HepG2 (cell line): ENCODE results near the gene STAG3. TPM values are rescaled to one million over a fixed set of nuclear protein-coding genes. Genes with fewer than 3 reads are reported as not detected.
"Not testable (repeated sequence)": the region's sequence is repeated elsewhere in the genome, so short reads cannot be mapped to it uniquely, and the experiment has no call there.

Experiments used
- ATAC-seq: fragments of 200-7000 bp; cut with Tn5 transposase; 3 replicates; pipeline ENCODE4 v1.9.1; 2020; ENCODE audit warnings: mild to moderate bottlenecking, moderate library complexity
- BruUV-seq: library from RNA; stranded (reverse); fragments of 400-500 nt; replicated peaks from 2 replicates; lab custom pipeline; 2021; lab: Mats Ljungman, UMichigan
- CTCF ChIA-PET: fragments of 300-600 bp; formaldehyde crosslinking; extraction: SDS; loops from one replicate; lab custom pipeline; 2021; ENCODE audit warnings: low total read pairs, inconsistent platforms, low intra/inter-chr PET ratio; lab: Yijun Ruan, JAX
- POLR2A ChIA-PET: fragments of 350-600 bp; sonication (Branson Sonifier 250); formaldehyde crosslinking; loops from one replicate; lab custom pipeline; 2020; ENCODE audit warnings: antibody characterized with exemption, inconsistent platforms; lab: Yijun Ruan, JAX
- DNase-seq: peaks from one replicate; pipeline ENCODE4 v3.0.0-alpha.2; 2015; ENCODE audit warnings: low spot score
- FAIRE-seq: peaks from 3 replicates; lab custom pipeline; 2011; peaks lifted over from hg19 to GRCh38; lab: Jason Lieb, UNC
- H2AFZ ChIP-seq: one replicate; pipeline ENCODE4 v1.6.1; 2011; ENCODE audit warnings: low read length, inconsistent platforms
- H3K27ac ChIP-seq: fragments of 300-600 bp; 3 replicates; pipeline ENCODE4 v1.8.0; 2011; ENCODE audit warnings: mixed run types, mild to moderate bottlenecking, mixed read lengths, low read length, inconsistent platforms; ENCODE audit not compliant: insufficient read depth; ENCODE audit errors: extremely low read length
- H3K27me3 ChIP-seq, 2 experiments: fragments of 200-600 bp in 1 of 2; 2 replicates in 1 of 2; 3 replicates in 1 of 2; pipeline versions ENCODE4 v1.6.0 to v1.8.0; 2011; ENCODE audit warnings: low read length in 2 of 2, mild to moderate bottlenecking in 2 of 2, moderate library complexity in 2 of 2, inconsistent platforms in 1 of 2; ENCODE audit not compliant: insufficient read depth in 2 of 2, control insufficient read depth in 1 of 2
- H3K36me3 ChIP-seq, 2 experiments: fragments of 200-600 bp in 1 of 2; replicated peaks in 1 of 2; 2 replicates in 1 of 2; 3 replicates in 1 of 2; pipeline versions ENCODE4 v1.5.1 to v1.8.0; 2011; ENCODE audit warnings: low read length in 2 of 2, inconsistent platforms in 1 of 2; ENCODE audit not compliant: insufficient read depth in 2 of 2, control insufficient read depth in 1 of 2
- H3K4me1 ChIP-seq: 2 replicates; pipeline ENCODE4 v1.5.1; 2012; ENCODE audit warnings: low read length, inconsistent platforms; ENCODE audit not compliant: insufficient read depth
- H3K4me2 ChIP-seq: 2 replicates; pipeline ENCODE4 v1.6.0; 2011; ENCODE audit warnings: low read depth, low read length, inconsistent platforms
- H3K4me3 ChIP-seq, 3 experiments: fragments of 200-600 bp in 1 of 3; sonication (generic), shearing (Covaris generic) in 1 of 3; replicated peaks in 1 of 3; 2 replicates each; pipeline ENCODE4 v1.5.1; 2011 to 2016; ENCODE audit warnings: low read length in 3 of 3, inconsistent platforms in 2 of 3, low read depth in 2 of 3, mild to moderate bottlenecking in 2 of 3, control low read depth in 1 of 3, mixed read lengths in 1 of 3; ENCODE audit not compliant: insufficient read depth in 1 of 3
- H3K79me2 ChIP-seq: one replicate; pipeline ENCODE4 v1.6.1; 2011; ENCODE audit warnings: low read length, inconsistent platforms; ENCODE audit not compliant: insufficient read depth
- H3K9ac ChIP-seq: 2 replicates; pipeline ENCODE4 v1.6.0; 2011; ENCODE audit warnings: mild to moderate bottlenecking, low read depth, low read length, inconsistent platforms; ENCODE audit not compliant: insufficient read depth
- H3K9me3 ChIP-seq: 2 replicates; pipeline ENCODE4 v1.5.1; 2012; ENCODE audit warnings: mild to moderate bottlenecking, low read length
- H4K20me1 ChIP-seq: 2 replicates; pipeline ENCODE4 v1.6.0; 2011; ENCODE audit warnings: inconsistent platforms, mild to moderate bottlenecking, low read length, moderate library complexity; ENCODE audit not compliant: insufficient read depth
- NFE2L2 ChIP-seq: fragments of 150-350 bp; IDR thresholded peaks from 2 replicates; pipeline ENCODE4 v1.6.1; 2014; ENCODE audit warnings: low read length
- ZBTB38 ChIP-seq: sonication (generic); formaldehyde crosslinking; IDR thresholded peaks from 2 replicates; pipeline ENCODE4 v1.5.1; 2020; ENCODE audit warnings: mild to moderate bottlenecking, missing genetic modification reagents
- ZNF629 ChIP-seq: sonication (generic); formaldehyde crosslinking; conservative IDR thresholded peaks from 2 replicates; pipeline ENCODE4 v1.5.0; 2020; ENCODE audit warnings: missing genetic modification reagents
- WGBS: methylation state at CpG from one replicate; pipeline ENCODE4 v1.1.6; 2017; ENCODE audit warnings: low lambda C conversion rate; 5-methylcytosine and 5-hydroxymethylcytosine counted together
- in situ Hi-C: cut with HindIII; loops from 2 replicates; pipeline ENCODE4 v1.10.0; 2017; ENCODE audit warnings: low pct_unique_long_range_greater_than_20kb; ENCODE audit not compliant: extremely low pct_ligation_motif_present
- intact Hi-C: fragments of 100-400 bp; cut with micrococcal nuclease; formaldehyde crosslinking; loops from one replicate; pipeline ENCODE4 v1.10.0; 2022; ENCODE audit not compliant: unreplicated experiment
- polyA plus RNA-seq, 8 experiments: library from polyadenylated mRNA; depleted of rRNA in 3 of 8; stranded (reverse) in 7 of 8; unstranded in 1 of 8; fragments of >200 nt; fragmentation: Illumina TruSeq in 4 of 8; extraction: Trizol in 4 of 8; gene quantifications; 2 replicates each; pipeline versions ENCODE4 v1.2.1 to v1.2.3, GENCODE V29; 2011 to 2016; ENCODE audit warnings: low read depth in 4 of 8, missing spikeins in 1 of 8, mixed read lengths in 1 of 8; ENCODE audit not compliant: insufficient read depth in 1 of 8
- total RNA-seq, 5 experiments: library from RNA; depleted of rRNA; stranded (reverse); fragments of >200 nt; fragmentation: Illumina TruSeq; extraction: Trizol; gene quantifications; 2 replicates each; pipeline ENCODE4 v1.2.3, GENCODE V29; 2016; ENCODE audit warnings: low read depth in 1 of 5

The STAG3 gene
- total and polyA plus RNA-seq, 2 of the 13 experiments (the other 11 are each of a cell fraction or from before 2014, with no cell fraction given), result 0.09 to 0.33 TPM

- not testable (repeated sequence) for H3K36me3 ChIP-seq
Observed at GRCh38 chr7:100239975-100240374, 62.3 kb downstream of the STAG3 start.

GRCh38 chr7:100243385-100243784, 65.7 kb downstream of the STAG3 start:
- H2AFZ ChIP-seq, DNase-seq, H4K20me1 ChIP-seq, in situ Hi-C loops, BruUV-seq, H3K4me3 ChIP-seq, ATAC-seq, H3K4me2 ChIP-seq, H3K9me3 ChIP-seq, H3K36me3 ChIP-seq, H3K9ac ChIP-seq, POLR2A ChIA-PET, CTCF ChIA-PET, FAIRE-seq, H3K27me3 ChIP-seq: not testable (repeated sequence)
- WGBS, result 90% methylated on average over 9 of the region's 12 CpGs
- H3K4me1 ChIP-seq, result peaks cover 88% of the 10 kb centered on the region
- peaks cover 15% of the 10 kb centered on the region for H3K79me2 ChIP-seq
- intact Hi-C loops, result loop anchor here (10.0 kb wide), 1 partner anchor 101 kb away; no protein-coding TSS in a partner anchor
- peak overlapping the region; percentile 67 for H3K27ac ChIP-seq
- TF ChIP-seq NFE2L2 (peak; percentile 77), ZNF629 (CRISPR knock-in tag) (0 out of 2 replicates have a peak, but pooled peaks have one; percentile 66), ZBTB38 (CRISPR knock-in tag) (peak; percentile 80)

More at GRCh38 chr7:100239975-100240374, 62.3 kb downstream of the STAG3 start:
- DNase-seq, H3K27ac ChIP-seq, H3K4me3 ChIP-seq, ATAC-seq, H3K4me2 ChIP-seq, H4K20me1 ChIP-seq, FAIRE-seq, H3K9ac ChIP-seq, H2AFZ ChIP-seq, H3K9me3 ChIP-seq, CTCF ChIA-PET, H3K27me3 ChIP-seq, BruUV-seq, in situ Hi-C loops: not testable (repeated sequence)
- POLR2A ChIA-PET, result interaction anchor here (1.0 kb wide), 1 partner anchor 10 kb away, joined by 3 read pairs; no protein-coding TSS in a partner anchor
- Histone ChIP-seq H3K79me2 (peaks cover 15% of the 10 kb centered on the region), H3K4me1 (peaks cover 58% of the 10 kb centered on the region)
- 90% methylated on average over 6 of the region's 7 CpGs for WGBS
- intact Hi-C loops, result loop anchor here (10.0 kb wide), 1 partner anchor 105 kb away; no protein-coding TSS in a partner anchor
